Coronary artery (tissue), 2 donors: ENCODE data around the gene STRIP2.

Source experiments
- DNase-seq: peaks from one replicate; pipeline ENCODE4 v3.0.0-alpha.2; 2017; ENCODE audit warnings: low spot score
- H3K27ac ChIP-seq, 2 donors: fragments of 200-600 bp; sonication (generic); one replicate each; pipeline ENCODE4 v1.5.1; 2016 to 2019
- H3K4me3 ChIP-seq: fragments of 200-600 bp; sonication (generic); 2 replicates; pipeline ENCODE4 v1.5.1; 2016; ENCODE audit warnings: mild to moderate bottlenecking, moderate library complexity
- TF ChIP-seq, protein P1 (sequence below): fragments of 200-600 bp; sonication (generic); IDR thresholded peaks from one replicate; pipeline ENCODE4 v1.5.1; 2019; ENCODE audit warnings: antibody characterized with exemption

Gene STRIP2

DNA sequence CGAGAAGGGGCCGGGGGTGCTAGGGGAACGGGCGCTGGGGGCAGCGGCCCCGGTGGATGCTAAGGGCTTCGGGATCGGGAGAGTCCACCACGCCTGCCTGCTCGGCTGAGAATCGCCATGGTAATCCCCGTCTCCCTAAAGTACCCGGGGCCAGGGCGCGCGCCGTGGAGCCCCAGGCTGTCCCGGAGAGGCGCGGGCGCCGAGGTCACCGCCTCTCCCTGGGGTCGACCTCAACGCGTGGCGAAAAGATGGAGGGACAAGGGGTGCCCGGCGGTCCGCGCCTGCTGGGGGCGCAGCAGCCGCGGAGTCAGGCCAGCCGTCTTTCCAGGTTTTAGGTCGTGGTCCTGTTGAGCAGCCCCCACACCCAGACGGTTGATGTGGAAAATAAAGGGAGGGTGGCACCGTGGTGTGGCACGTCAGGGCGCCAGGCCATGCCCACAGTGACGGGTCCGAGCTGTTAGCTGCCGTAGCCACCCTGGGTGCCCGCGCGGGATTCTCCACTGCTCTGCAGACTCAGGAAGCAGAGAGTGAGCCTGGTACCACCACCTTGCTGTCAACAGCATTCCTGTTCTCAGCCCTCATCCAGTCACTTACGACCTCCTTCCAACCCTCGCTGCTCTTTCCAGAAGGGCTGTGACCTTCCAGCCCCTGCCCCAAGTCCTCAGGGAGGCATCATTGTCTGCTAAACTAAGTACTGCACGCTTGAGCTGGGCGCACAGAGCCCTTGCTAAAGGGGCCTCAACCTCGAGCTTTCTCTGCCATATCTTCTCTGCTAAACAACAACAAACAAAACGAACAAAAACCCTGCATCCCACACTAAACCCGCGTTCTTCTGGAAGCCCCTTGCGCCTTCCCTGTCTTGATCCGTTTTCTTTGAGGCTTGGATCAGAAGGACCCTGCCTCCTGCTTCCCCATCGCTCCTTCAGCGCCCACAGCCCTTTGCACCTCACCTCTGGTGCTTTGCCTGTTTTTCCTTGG is 68.8 kb downstream of the STRIP2 start:
- Histone ChIP-seq H3K4me3 (peak overlapping the region; percentile 76), H3K27ac (no peak overlapping the region)
- DNase-seq, result no peak
- TF ChIP-seq, protein P1, sequence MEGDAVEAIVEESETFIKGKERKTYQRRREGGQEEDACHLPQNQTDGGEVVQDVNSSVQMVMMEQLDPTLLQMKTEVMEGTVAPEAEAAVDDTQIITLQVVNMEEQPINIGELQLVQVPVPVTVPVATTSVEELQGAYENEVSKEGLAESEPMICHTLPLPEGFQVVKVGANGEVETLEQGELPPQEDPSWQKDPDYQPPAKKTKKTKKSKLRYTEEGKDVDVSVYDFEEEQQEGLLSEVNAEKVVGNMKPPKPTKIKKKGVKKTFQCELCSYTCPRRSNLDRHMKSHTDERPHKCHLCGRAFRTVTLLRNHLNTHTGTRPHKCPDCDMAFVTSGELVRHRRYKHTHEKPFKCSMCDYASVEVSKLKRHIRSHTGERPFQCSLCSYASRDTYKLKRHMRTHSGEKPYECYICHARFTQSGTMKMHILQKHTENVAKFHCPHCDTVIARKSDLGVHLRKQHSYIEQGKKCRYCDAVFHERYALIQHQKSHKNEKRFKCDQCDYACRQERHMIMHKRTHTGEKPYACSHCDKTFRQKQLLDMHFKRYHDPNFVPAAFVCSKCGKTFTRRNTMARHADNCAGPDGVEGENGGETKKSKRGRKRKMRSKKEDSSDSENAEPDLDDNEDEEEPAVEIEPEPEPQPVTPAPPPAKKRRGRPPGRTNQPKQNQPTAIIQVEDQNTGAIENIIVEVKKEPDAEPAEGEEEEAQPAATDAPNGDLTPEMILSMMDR, result no peak

DNA sequence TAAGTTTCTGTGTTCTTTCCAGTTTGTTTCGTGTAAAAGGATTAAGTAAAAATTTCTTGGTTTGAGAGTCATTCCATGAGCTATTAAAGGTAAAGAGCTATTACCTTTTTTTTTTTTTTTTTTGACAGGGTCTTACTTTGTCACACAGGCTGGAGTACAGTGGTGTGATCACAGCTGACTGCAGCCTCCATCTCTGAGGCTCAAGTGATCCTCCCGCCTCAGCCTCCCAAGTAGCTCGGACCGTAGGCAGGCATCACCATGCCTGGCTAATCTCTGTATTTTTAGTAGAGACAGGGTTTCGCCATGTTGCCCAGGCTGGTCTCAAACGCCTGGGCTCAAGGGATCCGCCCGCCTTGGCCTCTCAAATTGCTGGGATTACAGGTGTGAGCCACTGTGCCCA is 69.5 kb downstream of the STRIP2 start:
- TF ChIP-seq, protein P1, result no peak
- Histone ChIP-seq H3K27ac (no peak overlapping the region), H3K4me3 (no peak overlapping the region)
- DNase-seq, result no peak

DNA sequence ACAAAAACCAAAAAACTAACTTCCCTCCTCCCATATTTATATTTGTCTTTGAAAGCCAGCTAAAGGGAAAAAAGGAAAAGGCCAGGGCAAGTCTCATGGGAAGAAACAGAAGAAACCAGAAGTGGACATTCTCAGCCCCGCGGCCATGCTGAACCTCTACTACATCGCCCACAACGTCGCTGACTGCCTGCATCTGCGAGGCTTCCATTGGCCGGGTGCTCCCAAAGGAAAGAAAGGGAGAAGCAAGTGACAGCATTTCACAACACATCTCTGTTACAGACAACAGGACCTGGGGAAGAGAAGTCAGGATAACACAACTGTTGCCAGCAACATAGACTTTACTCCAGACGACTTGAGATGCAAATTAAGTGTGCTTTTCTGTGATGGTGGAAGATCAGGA is 78.0 kb downstream of the STRIP2 start:
- TF ChIP-seq, protein P1, result no peak
- Histone ChIP-seq H3K4me3 (no peak overlapping the region), H3K27ac (no peak overlapping the region)
- DNase-seq, result no peak

DNA sequence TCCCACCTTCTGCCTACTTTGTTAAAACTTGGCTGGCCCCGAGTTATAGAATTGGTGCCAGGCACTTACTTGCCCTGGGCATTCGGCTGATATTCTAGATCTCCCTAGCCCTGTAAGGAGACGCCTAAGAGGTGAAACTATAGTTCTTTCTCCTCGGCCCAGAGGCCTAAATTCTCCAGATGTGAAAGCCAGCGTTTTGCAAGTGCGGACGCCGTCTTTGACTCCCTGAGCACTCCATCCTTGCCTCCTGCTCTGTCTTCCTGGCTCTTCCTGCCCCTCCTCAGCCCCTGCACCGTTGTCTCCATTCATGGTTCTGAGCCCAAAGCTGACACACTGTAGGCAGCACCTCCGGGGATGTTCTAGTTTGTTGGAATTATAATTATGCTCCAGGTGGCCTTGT is 79.3 kb downstream of the STRIP2 start:
- Histone ChIP-seq H3K27ac (no peak overlapping the region), H3K4me3 (no peak overlapping the region)
- no peak for DNase-seq
- TF ChIP-seq, protein P1, result no peak

GRCh38 chr7:129514683-129515082 is 80.5 kb downstream of the STRIP2 start:
- Histone ChIP-seq H3K4me3 (no peak overlapping the region), H3K27ac (no peak overlapping the region)
- no peak for DNase-seq
- TF ChIP-seq, protein P1, result no peak

- no peak for DNase-seq
- Histone ChIP-seq H3K4me3 (no peak overlapping the region), H3K27ac (no peak overlapping the region)
- TF ChIP-seq, protein P1, result no peak
Measured at GRCh38 chr7:129515381-129515780, 81.1 kb downstream of the STRIP2 start.

DNA sequence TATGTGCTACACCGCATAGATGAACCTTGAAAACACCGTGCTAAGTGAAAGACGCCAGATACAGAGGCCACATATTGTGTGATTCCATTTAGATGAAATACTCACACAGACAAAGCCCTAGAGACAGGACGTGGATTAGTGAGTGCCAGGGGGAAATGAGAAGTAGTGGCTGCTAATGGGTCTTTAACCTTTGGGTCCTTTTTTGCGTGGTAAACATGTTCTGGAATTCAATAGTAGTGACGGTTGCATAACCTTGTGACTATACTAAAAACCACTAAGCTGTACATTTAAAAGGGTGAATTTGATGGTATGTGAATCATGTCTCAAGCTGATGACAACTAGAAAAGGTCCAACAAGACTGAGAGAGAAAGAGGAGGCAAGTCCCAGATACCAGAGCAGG is 83.7 kb downstream of the STRIP2 start:
- H3K27ac ChIP-seq, result no peak overlapping the region
- DNase-seq, result no peak
- TF ChIP-seq, protein P1, result no peak
- no peak overlapping the region for H3K4me3 ChIP-seq
